GM12874 (cell line): ENCODE measurements around the gene ANG.

Experiments used
- TF ChIP-seq, protein P1 (sequence below): IDR thresholded peaks from 2 replicates; pipeline ENCODE4 v1.5.1; 2011; ENCODE audit warnings: low read depth, mild to moderate bottlenecking, control low read depth, low read length, moderate library complexity; ENCODE audit not compliant: insufficient read depth

ANG gene

DNA sequence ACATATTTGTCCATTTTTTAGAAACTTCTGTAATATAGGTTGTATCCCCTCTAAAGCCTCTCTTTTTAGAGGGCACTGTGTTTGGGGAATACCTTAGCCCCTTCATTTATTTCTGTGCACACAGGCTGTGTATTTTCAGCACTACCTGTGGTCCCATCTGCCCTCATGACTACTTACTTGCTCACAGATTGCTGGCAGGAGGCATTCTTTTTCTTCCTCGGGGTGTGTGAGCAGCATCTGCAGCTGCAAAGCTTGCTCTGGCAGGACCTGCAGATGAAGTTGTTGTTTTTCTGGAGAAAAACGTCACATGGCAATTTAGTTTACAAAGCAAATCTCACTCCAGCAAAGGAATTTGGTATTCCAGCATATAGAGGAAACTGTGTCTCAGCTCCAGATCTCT is 24.3 kb downstream of the ANG start:
- TF ChIP-seq, protein P1, sequence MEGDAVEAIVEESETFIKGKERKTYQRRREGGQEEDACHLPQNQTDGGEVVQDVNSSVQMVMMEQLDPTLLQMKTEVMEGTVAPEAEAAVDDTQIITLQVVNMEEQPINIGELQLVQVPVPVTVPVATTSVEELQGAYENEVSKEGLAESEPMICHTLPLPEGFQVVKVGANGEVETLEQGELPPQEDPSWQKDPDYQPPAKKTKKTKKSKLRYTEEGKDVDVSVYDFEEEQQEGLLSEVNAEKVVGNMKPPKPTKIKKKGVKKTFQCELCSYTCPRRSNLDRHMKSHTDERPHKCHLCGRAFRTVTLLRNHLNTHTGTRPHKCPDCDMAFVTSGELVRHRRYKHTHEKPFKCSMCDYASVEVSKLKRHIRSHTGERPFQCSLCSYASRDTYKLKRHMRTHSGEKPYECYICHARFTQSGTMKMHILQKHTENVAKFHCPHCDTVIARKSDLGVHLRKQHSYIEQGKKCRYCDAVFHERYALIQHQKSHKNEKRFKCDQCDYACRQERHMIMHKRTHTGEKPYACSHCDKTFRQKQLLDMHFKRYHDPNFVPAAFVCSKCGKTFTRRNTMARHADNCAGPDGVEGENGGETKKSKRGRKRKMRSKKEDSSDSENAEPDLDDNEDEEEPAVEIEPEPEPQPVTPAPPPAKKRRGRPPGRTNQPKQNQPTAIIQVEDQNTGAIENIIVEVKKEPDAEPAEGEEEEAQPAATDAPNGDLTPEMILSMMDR, result no peak

GRCh38 chr14:20714593-20715250 is 26.2 kb downstream of the ANG start:
- TF ChIP-seq, protein P1, result no peak

- TF ChIP-seq, protein P1, result no peak
These were observed 31.2 kb downstream of the ANG start for GRCh38 chr14:20719777-20720176.

GRCh38 chr14:20720741-20721140 is 32.2 kb downstream of the ANG start:
- TF ChIP-seq, protein P1, result no peak

- TF ChIP-seq, protein P1, result no peak
These were observed 33.5 kb downstream of the ANG start for GRCh38 chr14:20722016-20722415.

- TF ChIP-seq, protein P1, result no peak
These were observed 34.9 kb downstream of the ANG start for GRCh38 chr14:20723488-20723887.

GRCh38 chr14:20726531-20726930 is 38.0 kb downstream of the ANG start:
- TF ChIP-seq, protein P1, result no peak
